Activated naive CD8-positive, alpha-beta T cell (primary cell): Measurements from ENCODE around the gene RHOH.
A peak's percentile ranks its signal among the peaks of the same experiment; 100 is the strongest.

Source experiments
- H3K27ac Mint-ChIP-seq: one replicate; pipeline ENCODE4 v1.8.0; 2021; ENCODE audit warnings: mixed read lengths
- H3K27me3 Mint-ChIP-seq: one replicate; pipeline ENCODE4 v1.8.0; 2021; ENCODE audit warnings: mixed read lengths
- H3K36me3 Mint-ChIP-seq: one replicate; pipeline ENCODE4 v1.8.0; 2021; ENCODE audit warnings: mixed read lengths
- H3K4me1 Mint-ChIP-seq: one replicate; pipeline ENCODE4 v1.8.0; 2021; ENCODE audit warnings: low read depth, mixed read lengths
- H3K4me3 Mint-ChIP-seq: one replicate; pipeline ENCODE4 v1.8.0; 2021; ENCODE audit warnings: mild to moderate bottlenecking, mixed read lengths
- H3K9me3 Mint-ChIP-seq: one replicate; pipeline ENCODE4 v1.8.0; 2021; ENCODE audit warnings: low read depth, mixed read lengths

Gene RHOH

DNA sequence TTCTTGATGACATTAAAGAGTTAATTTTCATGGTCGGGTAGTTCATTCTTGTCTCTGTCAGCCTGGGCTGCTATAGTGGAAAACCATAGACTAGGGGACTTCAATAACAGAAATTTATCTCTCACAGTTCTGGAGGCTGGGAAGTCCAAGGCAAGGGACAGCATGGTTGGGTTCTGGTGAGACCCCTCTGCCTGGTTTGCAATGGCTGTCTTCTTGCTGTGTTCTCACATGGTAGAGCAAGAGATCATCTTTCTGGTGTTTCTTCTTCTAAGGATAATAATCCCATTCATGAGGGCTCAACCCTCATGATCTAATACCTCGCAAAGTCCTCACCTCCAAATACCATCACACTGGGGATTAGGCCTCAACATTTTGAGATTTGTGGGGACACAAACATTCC lies 50.1 kb downstream of the RHOH start:
- peak overlapping the region; percentile 84 for H3K4me3 Mint-ChIP-seq

DNA sequence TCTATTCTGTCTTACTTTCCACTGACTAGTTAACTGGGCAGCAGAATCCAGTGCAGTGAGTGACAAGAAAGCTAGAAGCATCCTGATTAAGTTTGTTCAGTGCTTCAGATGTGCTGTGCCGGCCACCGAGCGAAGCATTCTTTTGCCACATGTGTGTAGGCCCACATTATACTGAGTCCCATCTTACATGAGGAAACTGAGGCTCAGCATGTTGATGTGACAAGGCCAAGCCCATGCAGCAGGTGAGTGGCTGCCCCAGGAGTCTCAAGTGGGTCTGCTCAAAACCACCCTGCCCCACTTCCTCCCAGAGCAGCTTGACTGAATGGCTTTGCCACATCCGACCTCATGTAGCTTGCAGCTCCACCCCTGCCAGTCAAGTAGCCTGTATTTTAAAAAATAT lies 50.5 kb downstream of the RHOH start:
- Mint-ChIP-seq H3K27me3 (no peaks in the 10 kb centered on the region), H3K9me3 (peaks cover 4% of the 10 kb centered on the region), H3K27ac (peak overlapping the region; percentile 96), H3K4me3 (peak overlapping the region; percentile 84), H3K4me1 (peaks cover 84% of the 10 kb centered on the region), H3K36me3 (peaks cover 33% of the 10 kb centered on the region)

More for the DNA sequence above, 50.1 kb downstream of the RHOH start:
- H3K36me3 Mint-ChIP-seq, result peaks cover 33% of the 10 kb centered on the region
- H3K9me3 Mint-ChIP-seq, result peaks cover 4% of the 10 kb centered on the region
- H3K4me1 Mint-ChIP-seq, result peaks cover 88% of the 10 kb centered on the region
- peak overlapping the region; percentile 96 for H3K27ac Mint-ChIP-seq
- no peaks in the 10 kb centered on the region for H3K27me3 Mint-ChIP-seq

DNA sequence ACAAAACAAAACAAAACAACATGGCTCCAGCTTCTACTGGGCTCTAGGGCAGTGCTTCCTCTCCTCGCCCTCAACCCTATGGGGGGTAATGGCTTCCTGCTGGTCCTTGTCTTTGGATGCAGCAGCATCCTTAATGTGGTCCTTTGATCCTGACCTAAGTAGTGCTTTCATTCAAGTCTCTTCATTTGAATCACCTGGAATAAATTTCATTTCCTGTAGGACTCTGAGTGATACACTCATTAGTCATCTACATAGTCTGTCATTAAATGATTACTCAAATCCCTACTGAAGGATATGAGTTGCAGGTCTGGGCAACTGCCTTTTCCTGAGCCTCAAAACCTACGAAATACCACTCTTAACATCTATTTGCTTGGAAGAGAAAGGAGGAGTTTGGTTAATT lies 54.5 kb downstream of the RHOH start:
- H3K4me1 Mint-ChIP-seq, result peaks cover 79% of the 10 kb centered on the region
- peak overlapping the region; percentile 25 for H3K4me3 Mint-ChIP-seq
- H3K36me3 Mint-ChIP-seq, result peaks cover 9% of the 10 kb centered on the region
- H3K9me3 Mint-ChIP-seq, result peaks cover 4% of the 10 kb centered on the region
- peak overlapping the region; percentile 79 for H3K27ac Mint-ChIP-seq
- no peaks in the 10 kb centered on the region for H3K27me3 Mint-ChIP-seq

DNA sequence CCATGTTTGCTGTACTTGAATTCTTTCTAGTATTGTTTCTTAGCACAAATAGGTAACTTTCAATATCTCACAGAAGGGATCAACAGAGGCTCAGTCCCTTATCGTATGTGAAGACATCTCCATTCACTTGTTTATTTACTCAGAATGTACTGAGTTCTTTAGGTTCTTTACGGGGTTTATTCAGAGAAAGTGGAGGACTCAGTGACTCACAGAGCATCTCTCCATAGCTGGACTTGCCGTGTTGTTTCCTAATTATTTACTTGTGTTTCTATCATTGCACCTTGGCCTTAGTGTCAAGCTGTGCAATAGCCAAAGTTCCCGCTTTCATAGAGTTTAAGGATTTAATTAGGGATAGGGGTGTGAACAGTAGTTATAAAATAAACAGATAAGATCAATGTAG lies 57.1 kb downstream of the RHOH start:
- Mint-ChIP-seq H3K36me3 (peaks cover 3% of the 10 kb centered on the region), H3K27me3 (no peaks in the 10 kb centered on the region), H3K4me1 (peaks cover 83% of the 10 kb centered on the region), H3K4me3 (peak overlapping the region; percentile 33), H3K27ac (peak overlapping the region; percentile 96), H3K9me3 (peaks cover 4% of the 10 kb centered on the region)

DNA sequence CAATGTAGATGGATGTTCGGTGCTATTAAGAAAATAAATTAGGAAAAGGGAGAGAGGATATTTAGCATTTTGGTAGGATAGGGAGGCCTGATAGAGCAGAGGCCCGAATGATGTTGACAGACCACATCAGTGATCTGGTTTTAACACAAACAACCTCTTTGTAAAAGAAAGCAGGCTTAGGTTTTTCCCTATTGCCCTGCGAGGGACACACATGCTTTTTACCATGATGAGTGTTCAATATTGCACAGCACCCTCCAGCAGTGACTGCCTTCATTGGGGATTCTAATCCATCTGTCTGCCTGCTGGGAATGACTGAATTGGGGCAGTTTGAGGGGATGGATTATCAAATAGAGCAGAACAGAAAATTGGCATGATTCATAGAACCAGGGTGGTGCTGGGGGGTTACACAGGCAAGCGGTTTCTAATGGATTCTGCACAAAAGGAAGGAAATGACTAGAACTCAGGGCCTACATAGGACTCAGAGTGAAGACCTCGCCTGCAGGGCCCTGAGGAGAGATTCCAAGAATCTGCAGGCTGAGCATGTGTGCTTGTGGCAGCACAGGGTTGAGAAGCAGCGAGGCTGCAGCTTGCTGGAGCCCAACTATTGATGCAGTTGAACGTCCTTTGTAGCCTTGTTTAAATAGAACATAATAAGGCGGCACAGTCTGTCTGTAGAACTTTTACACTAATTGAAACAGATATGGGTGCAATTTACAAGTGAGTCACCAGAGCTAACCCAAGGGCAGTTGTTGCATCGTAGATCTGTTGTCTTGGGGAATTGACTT lies 58.0 kb downstream of the RHOH start:
- Mint-ChIP-seq H3K4me3 (peak overlapping the region; percentile 33), H3K4me1 (peaks cover 82% of the 10 kb centered on the region), H3K36me3 (peaks cover 3% of the 10 kb centered on the region), H3K9me3 (peaks cover 4% of the 10 kb centered on the region), H3K27me3 (no peaks in the 10 kb centered on the region), H3K27ac (peak overlapping the region; percentile 96)

DNA sequence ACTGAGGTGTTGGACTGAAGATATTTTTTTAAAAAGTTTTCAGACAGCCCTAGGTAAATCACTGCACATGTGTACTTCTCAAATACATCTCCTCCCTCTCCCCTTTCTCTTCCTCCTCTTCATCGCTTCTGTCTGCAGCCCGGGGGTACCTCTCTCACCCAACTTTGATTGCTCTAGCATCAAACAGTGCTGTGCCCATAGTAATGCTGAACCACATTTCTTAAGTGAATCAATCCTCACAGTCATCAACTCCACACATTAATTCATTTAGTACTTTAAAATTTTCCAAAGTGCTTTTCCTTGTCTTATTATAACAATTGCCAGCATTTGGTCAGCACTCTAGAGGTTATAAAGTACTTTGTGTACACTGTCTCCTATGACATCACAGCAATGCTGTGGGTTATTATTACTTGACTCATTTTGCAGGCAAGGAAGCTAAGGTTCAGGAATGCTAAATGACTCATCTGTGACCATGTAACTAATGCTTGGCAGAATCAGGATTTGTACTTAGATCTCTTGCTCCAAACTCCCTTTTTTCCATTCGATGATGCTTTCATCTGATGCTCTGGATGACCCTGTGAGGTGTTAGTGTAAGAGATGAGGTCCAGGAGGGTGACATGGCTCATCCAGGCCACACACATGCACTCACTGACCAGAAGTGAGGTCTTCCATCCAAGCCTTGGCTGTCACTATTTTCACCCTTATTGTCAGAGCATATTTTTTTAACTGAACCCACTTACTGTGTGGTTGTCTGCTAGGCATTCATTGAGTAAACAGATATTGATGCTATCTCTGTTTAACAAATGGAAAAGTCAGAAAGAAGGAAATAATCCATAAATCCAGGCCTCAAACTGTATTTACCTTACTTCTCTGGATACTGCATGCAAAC lies 58.8 kb downstream of the RHOH start:
- Mint-ChIP-seq H3K9me3 (peaks cover 4% of the 10 kb centered on the region), H3K4me1 (peaks cover 79% of the 10 kb centered on the region), H3K36me3 (peaks cover 3% of the 10 kb centered on the region), H3K27ac (peak overlapping the region; percentile 96), H3K27me3 (no peaks in the 10 kb centered on the region), H3K4me3 (peak overlapping the region; percentile 33)

DNA sequence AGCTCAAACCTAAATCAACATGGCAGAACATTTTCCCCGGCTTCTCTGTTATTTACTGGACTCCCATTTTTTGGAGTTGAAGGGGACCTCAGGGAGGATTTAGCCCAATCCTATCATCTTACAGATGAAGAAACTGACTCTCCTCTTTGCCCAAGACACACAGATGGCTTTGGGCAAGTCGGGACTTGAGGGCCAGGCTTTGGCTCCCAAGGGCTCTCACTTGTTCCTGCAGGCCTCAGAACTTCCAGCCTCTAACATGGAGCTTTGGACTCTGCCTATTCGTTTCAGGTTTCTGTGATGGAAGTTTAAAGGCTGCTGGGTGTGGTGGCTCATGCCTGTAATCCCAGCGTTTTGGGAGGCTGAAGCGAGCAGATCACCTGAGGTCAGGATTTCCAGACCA lies 59.5 kb downstream of the RHOH start:
- Mint-ChIP-seq H3K4me1 (peaks cover 82% of the 10 kb centered on the region), H3K27ac (peak overlapping the region; percentile 96), H3K36me3 (peaks cover 2% of the 10 kb centered on the region), H3K4me3 (peak overlapping the region; percentile 60), H3K9me3 (peaks cover 4% of the 10 kb centered on the region), H3K27me3 (no peaks in the 10 kb centered on the region)

DNA sequence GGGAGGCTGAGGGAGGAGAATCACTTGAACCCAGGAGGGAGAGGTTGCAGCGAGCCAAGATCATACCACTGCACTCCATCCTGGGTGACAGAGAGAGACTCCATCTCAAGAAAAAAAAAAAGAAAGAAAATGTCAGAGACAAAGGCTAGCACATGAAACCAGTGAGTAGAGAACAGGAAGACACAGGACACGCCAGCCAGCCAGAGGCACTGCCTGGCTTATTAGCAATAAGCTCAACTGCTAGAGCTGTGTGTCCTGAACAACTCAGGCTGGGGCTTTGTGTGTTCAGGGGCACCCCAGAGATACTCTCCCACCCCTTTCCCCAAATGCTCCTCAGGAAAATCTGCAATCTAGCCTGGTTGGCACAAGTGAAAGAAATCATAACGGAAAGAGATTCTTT lies 60.0 kb downstream of the RHOH start:
- peaks cover 82% of the 10 kb centered on the region for H3K4me1 Mint-ChIP-seq
- H3K27ac Mint-ChIP-seq, result peak overlapping the region; percentile 96
- H3K36me3 Mint-ChIP-seq, result no peaks in the 10 kb centered on the region

DNA sequence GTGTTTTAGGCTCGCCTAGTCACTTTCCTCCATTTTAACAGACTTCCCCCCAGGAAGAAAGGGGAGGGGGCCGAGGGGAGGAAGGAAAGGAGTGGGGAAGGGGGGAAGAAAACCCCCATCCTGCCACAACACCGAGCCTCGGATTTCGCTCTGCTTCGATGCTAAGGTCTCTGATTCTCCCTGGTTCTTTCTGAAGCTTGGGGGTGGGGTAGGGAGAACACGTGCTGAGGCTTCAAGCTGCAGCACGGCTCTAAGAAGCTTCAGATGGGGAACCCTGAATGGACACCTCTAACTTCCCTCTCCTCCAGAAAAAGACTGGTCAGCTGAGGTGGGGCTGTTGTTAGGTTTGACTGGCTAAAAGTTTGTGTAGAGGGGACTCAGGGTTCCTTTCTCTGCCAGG lies 61.8 kb downstream of the RHOH start:
- H3K27me3 Mint-ChIP-seq, result no peaks in the 10 kb centered on the region
- no peaks in the 10 kb centered on the region for H3K36me3 Mint-ChIP-seq
- peak overlapping the region; percentile 96 for H3K27ac Mint-ChIP-seq
- H3K9me3 Mint-ChIP-seq, result no peaks in the 10 kb centered on the region
- H3K4me3 Mint-ChIP-seq, result peak overlapping the region; percentile 65
- peaks cover 87% of the 10 kb centered on the region for H3K4me1 Mint-ChIP-seq

More for the DNA sequence above, 60.0 kb downstream of the RHOH start:
- Mint-ChIP-seq H3K9me3 (no peaks in the 10 kb centered on the region), H3K4me3 (peak overlapping the region; percentile 60), H3K27me3 (no peaks in the 10 kb centered on the region)

DNA sequence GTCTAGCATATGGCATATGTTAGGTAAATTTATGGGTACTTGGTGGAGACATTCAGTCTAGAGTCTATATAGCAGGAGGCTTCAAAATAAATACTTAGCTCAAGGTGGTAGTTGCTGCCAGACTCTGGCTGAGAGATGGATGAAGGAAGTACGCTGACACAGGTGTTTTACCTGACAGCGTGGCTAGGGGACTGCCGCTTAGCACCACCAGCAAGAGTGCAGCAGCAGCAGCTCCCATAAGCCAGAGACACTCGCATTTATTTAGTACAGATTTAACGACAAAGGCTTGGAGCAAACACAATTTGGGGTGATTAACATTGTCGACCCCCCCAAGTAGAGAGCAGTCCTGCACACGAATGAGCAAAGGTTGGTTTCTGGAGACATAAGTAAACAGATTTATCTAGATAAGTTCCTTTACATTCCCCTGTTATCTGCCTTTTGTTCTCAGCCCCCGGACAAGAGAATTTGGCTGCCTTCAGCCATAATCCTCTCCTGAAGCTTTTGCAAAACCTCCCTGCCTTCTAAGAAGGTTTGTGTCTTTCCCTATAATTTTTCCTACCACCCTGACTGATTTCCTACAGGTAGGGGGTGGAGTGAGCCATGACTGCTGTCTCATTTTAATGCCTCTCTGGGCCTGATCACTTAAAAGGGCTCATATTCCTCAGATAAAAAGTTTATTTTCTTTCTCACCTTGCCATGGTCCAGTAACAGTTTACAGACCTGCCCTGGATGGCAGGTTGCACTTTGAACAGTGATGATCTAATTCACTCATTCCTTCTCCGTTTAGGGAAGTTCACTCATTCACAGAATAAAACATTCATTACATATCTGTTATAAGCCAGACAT lies 64.6 kb downstream of the RHOH start:
- no peaks in the 10 kb centered on the region for H3K27me3 Mint-ChIP-seq
- no peaks in the 10 kb centered on the region for H3K36me3 Mint-ChIP-seq
- no peaks in the 10 kb centered on the region for H3K9me3 Mint-ChIP-seq
- peaks cover 86% of the 10 kb centered on the region for H3K4me1 Mint-ChIP-seq
- peak overlapping the region; percentile 88 for H3K27ac Mint-ChIP-seq
- H3K4me3 Mint-ChIP-seq, result peak overlapping the region; percentile 53

DNA sequence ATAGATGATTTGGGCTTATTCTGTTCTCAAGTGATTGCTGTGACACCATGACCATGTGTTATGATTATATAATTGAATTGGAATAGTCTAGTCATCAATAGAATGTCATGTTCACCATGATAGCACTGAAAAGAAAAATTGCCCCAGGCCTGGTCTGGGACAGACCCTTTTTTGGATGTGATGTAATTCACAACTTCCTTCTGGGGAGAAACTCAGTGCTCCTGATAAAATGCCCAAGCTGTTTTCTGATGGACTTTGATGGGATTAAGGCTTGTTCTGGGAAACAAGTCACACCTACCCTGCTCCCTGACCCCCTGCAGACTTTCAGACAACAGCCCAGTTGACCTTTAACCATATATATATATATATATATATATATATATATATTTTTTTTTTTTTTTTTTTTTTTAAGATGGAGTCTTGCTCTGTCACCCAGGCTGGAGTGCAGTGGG lies 65.3 kb downstream of the RHOH start:
- Mint-ChIP-seq H3K27me3 (no peaks in the 10 kb centered on the region), H3K4me3 (peak overlapping the region; percentile 53), H3K27ac (peak overlapping the region; percentile 88), H3K4me1 (peaks cover 86% of the 10 kb centered on the region), H3K36me3 (no peaks in the 10 kb centered on the region), H3K9me3 (no peaks in the 10 kb centered on the region)

DNA sequence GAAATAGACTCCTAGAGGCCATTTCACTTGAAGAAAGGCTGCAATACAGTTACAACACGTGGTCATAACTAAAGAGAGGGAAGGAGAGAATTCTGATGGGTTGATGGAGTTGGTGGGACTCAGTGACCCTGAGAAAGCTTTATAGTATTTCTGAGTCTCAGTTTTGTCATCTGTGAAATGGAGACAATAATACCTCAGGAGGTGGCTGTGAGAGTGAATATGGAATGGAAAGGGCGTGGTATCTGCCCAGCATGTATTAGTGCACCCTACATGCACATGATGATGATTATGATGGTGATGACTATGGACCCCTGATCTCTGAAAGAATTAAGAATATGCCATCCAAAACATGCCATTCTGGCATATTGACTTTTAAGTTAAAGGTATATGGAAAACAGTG lies 66.0 kb downstream of the RHOH start:
- H3K9me3 Mint-ChIP-seq, result no peaks in the 10 kb centered on the region
- H3K27ac Mint-ChIP-seq, result peak overlapping the region; percentile 54
- peaks cover 84% of the 10 kb centered on the region for H3K4me1 Mint-ChIP-seq
- H3K36me3 Mint-ChIP-seq, result no peaks in the 10 kb centered on the region
- H3K4me3 Mint-ChIP-seq, result no peak overlapping the region
- H3K27me3 Mint-ChIP-seq, result no peaks in the 10 kb centered on the region

DNA sequence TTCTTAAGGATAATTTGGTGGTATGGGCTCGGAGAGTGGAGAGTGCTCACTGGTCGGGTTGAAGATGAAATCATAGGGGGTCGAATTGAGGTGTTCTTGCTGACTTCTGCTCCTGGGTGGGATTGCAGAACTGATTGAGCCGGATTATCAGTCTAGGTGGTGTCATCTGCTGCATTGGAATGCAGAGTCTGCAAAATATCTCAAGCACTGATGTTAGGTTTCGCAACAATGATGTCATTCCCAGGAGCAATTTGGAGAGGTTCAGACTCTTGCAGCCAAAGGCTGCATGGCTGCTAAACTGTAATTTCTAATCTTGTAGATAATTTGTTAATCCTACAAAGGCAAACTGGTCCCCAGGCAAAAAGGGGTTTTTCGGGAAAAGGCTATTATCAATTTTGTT lies 67.7 kb downstream of the RHOH start:
- Mint-ChIP-seq H3K4me3 (peak overlapping the region; percentile 41), H3K27me3 (no peaks in the 10 kb centered on the region), H3K36me3 (no peaks in the 10 kb centered on the region), H3K27ac (peak overlapping the region; percentile 99), H3K4me1 (peaks cover 80% of the 10 kb centered on the region), H3K9me3 (no peaks in the 10 kb centered on the region)
